Effector CD8-positive, alpha-beta T cell (primary cell): ENCODE results near the gene CFAP54.

ENCODE experiments used
- DNase-seq: peaks from one replicate; lab custom pipeline; 2025; lab: John Stamatoyannopoulos, UW

CFAP54 gene

GRCh38 chr12:96743606-96744005, 254.2 kb downstream of the CFAP54 start:
- no peak for DNase-seq

GRCh38 chr12:96749999-96750398, 260.6 kb downstream of the CFAP54 start:
- no peak for DNase-seq

- DNase-seq, result no peak
Measured at GRCh38 chr12:96751626-96752025, 262.2 kb downstream of the CFAP54 start.

GRCh38 chr12:96752211-96752610, 262.8 kb downstream of the CFAP54 start:
- DNase-seq, result no peak

- no peak for DNase-seq
Measured at GRCh38 chr12:96766232-96766631, 276.9 kb downstream of the CFAP54 start.

- DNase-seq, result no peak
Measured at GRCh38 chr12:96769400-96769799, 280.0 kb downstream of the CFAP54 start.

- DNase-seq, result no peak
Measured at GRCh38 chr12:96770219-96771102, 281.1 kb downstream of the CFAP54 start.

GRCh38 chr12:96773031-96773430, 283.7 kb downstream of the CFAP54 start:
- DNase-seq, result no peak

- DNase-seq, result no peak
Measured at GRCh38 chr12:96774496-96775256, 285.3 kb downstream of the CFAP54 start.

GRCh38 chr12:96776908-96777307, 287.5 kb downstream of the CFAP54 start:
- DNase-seq, result no peak

GRCh38 chr12:96780330-96780729, 291.0 kb downstream of the CFAP54 start:
- no peak for DNase-seq

- no peak for DNase-seq
Measured at GRCh38 chr12:96786791-96787190, 297.4 kb downstream of the CFAP54 start.

- DNase-seq, result no peak
Measured at GRCh38 chr12:96803969-96804368, 314.6 kb downstream of the CFAP54 start.

GRCh38 chr12:96806272-96806671, 316.9 kb downstream of the CFAP54 start:
- no peak for DNase-seq

GRCh38 chr12:96807741-96808140, 318.4 kb downstream of the CFAP54 start:
- DNase-seq, result no peak

GRCh38 chr12:96808587-96808986, 319.2 kb downstream of the CFAP54 start:
- no peak for DNase-seq

GRCh38 chr12:96809522-96809921, 320.1 kb downstream of the CFAP54 start:
- DNase-seq, result no peak

- DNase-seq, result no peak
Measured at GRCh38 chr12:96810057-96810456, 320.7 kb downstream of the CFAP54 start.

GRCh38 chr12:96810477-96810876, 321.1 kb downstream of the CFAP54 start:
- no peak for DNase-seq

- DNase-seq, result no peak
Measured at GRCh38 chr12:96811083-96811482, 321.7 kb downstream of the CFAP54 start.

GRCh38 chr12:96812153-96812552, 322.8 kb downstream of the CFAP54 start:
- DNase-seq, result no peak

GRCh38 chr12:96814200-96814599, 324.8 kb downstream of the CFAP54 start:
- DNase-seq, result no peak

GRCh38 chr12:96821592-96821991, 332.2 kb downstream of the CFAP54 start:
- no peak for DNase-seq
